Retinal pigment epithelial cell (primary cell): ENCODE results near the gene ANKRD65.

Experiments used
- DNase-seq: peaks from one replicate; pipeline ENCODE4 v3.0.0-alpha.2; 2010; ENCODE audit warnings: low read depth
- H3K4me3 ChIP-seq: 2 replicates; pipeline ENCODE4 v1.5.1; 2011; ENCODE audit warnings: mild to moderate bottlenecking, low read length, control low read depth, moderate library complexity
- CTCF ChIP-seq: conservative IDR thresholded peaks from 2 replicates; pipeline ENCODE4 v1.5.1; 2011; ENCODE audit warnings: low read depth, low read length, control low read depth, inconsistent platforms

The ANKRD65 gene

GRCh38 chr1:1433804-1434130 lies 12.7 kb upstream of the ANKRD65 start:
- DNase-seq, result no peak
- no peak overlapping the region for H3K4me3 ChIP-seq
- no peak for TF ChIP-seq CTCF

DNA sequence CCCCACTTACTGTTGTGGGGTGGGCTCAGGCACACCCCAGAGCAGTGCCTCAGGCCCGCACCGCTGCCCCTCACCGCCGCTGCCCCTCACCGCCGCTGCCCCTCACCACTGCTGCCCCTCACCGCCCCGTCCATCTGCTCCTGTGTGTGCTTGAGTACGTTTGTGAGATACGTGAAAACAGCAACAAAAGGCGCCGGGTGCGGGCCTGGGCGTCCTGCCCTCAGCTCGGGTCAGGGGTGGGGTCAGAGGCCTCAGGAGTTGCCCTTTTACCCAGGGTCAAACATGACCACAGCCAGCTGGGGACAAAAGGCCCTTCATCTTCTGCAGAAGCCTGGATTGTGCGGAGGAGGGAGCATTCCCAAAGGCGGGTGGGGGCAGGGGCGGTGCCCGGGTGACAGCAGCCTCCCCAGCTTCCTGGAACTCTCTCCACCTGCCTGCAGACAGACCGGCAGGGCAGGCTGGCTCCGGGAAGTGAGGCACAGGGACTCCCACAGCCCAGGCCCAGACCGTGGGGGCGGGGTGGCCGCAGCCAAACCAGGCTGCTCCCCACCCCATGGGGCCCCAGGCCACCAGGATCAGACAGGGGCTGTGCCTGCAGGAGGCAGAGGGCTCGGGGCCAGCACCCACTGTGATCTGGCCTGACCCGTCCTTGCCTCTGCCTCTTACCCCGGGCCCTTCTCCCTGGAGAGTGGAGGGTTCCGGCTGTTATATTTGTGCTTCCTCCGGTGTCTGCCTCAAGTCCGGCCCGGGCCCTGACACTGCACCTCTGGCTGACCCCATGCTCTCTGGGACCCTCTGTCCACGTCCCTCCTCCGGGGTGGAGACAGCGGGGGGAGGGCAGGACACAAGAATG lies 12.1 kb upstream of the ANKRD65 start:
- H3K4me3 ChIP-seq, result no peak overlapping the region
- DNase-seq, result no peak
- no peak for TF ChIP-seq CTCF

DNA sequence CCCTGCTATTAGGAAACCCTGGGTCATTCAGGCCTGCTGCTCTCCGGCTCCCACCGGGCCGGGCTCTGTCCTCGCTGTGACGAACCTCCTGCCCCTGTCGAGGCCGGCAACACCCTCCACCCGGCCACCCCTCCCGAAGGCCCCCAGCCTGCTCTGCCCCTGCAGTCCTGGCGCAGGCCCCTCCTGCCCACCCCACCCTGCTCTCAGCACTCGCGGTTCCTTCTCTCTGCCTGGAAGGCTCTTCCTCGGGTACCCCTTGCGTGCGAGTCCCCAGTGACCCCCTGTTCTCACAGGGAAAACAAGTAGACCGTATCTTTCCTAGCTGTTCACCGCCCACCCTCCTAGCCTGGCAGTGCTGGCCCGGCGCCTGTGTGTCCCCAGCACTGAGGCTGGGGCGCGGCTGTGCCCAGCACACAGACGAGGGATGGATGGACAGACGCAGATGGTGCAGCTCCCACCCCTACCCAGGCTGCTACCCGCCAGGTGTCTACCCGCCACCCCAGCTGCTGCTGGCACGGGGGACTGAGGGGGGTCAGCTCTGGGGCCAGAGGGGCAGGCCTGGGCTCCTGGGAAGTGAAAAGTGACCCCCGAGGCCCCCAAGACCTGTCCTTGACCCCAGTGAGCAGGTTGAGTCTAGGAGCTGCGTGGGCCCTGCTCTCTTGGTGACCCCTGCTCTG lies 11.3 kb upstream of the ANKRD65 start:
- no peak for DNase-seq
- no peak for TF ChIP-seq CTCF
- H3K4me3 ChIP-seq, result no peak overlapping the region

DNA sequence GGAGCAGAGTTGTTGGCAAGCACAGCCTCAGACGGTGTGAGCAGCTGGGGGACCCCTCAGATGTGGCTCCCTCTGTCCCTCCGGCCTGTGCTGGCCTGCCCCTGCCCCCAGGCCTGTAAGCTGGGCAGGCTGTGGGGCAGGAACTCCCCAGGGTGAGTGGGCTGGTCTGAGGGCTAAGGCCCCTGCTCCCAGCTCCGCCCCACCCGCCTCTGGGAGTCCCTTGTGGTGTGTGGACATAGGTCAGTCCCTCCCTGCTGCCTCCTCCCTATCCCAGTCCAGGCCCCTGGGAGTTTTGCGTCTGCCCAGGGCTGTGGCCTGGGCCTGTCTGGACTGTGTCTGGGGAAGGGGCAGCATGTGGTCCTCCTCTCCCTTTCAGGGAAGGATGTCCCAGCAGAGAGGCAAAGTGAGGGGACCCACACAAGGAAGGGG lies 10.8 kb upstream of the ANKRD65 start:
- no peak for TF ChIP-seq CTCF
- DNase-seq, result no peak
- no peak overlapping the region for H3K4me3 ChIP-seq

GRCh38 chr1:1430992-1431844 lies 10.1 kb upstream of the ANKRD65 start:
- no peak for DNase-seq
- TF ChIP-seq CTCF, result no peak
- H3K4me3 ChIP-seq, result no peak overlapping the region

GRCh38 chr1:1430114-1430982 lies 9.3 kb upstream of the ANKRD65 start:
- no peak for TF ChIP-seq CTCF
- DNase-seq, result no peak
- H3K4me3 ChIP-seq, result no peak overlapping the region
